HCEC 1CT (cell line): Measurements from ENCODE around the gene RAB36.

Source experiments
- DNase-seq: peaks from one replicate; pipeline ENCODE4 v3.0.0-alpha.2; 2017

Gene RAB36

DNA sequence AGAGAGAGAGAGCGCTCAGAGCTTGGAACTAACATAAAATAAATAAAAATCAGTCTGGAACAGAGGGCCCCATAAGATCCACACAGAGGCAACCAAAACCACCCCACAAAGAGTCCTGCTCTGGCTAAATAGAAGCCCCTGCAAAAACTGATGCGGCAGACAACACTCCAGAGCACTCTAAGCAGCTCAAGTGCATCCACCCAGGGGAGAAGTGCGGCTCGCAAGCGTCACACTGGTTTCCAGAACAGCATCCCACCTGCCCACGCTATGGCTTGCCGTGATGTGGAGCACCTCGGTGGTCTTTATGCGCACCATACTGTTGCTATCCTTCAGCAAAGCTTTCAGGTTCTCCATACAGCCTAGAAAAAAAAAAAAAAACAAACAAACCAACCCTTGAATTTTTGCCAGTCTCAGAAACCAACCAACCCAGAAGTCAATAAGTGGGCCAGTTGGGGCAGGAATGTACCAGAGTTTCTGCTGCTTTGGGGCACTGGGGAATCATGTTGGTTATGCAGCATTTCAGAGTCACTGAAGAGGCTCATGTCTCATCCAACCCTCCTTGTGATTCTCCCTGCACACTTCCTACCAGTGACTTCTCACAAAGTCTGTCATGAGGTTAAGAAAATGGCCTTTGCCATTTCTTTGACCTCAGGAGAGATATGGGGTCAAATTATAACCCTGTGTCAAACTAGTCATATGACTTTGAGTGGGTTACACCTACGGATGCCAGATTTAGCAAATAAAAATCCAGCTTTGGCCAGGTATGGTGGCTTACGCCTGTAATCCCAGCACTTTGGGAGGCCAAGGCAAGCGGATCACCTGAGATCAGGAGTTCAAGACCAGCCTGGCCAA lies 6.5 kb upstream of the RAB36 start:
- no peak for DNase-seq

DNA sequence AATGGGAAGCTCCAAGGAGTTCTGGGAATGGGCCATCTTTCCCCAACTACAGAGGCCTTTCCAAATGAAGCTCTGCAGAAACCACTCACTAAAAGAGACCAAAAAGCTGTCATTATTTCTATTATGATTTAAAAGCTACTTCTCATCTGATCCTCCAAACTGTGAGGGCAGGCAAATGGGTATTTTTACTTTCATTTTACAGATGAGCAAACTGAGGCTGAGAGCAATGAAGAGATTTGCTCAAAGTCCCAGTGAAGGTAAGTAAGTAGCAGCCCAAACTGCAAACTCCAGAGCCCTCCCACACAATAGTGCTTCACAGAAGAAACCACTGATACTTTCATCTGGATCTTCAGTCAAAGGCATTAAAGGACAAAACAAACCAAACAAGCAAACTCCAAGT lies 4.9 kb upstream of the RAB36 start:
- no peak for DNase-seq

DNA sequence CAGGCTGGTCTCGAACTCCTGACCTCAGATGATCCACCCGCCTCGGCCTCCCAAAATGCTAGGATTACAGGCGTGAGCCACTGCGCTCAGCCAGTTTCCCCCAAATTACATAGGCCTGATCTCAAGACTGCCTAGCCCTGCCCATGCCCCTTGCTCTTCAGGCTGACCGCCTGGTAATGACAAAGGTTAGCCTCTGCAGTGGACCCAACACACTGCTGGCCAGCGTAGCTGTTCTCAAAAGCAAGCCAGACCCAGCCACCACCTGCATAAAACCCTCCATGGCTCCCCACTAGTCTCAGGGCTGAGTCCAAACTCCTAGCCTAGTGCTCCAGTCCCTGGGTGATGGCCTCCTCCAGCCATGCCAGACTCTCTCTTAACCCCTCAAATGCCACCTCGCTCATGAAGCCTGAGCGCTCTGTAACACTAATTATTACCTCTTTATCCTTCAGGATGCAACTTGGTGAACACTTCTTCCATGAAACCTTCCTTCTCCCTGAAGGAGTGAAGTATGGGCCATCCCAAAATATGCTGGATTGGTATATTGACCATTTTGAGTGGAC lies 2.7 kb upstream of the RAB36 start:
- DNase-seq: no peak

DNA sequence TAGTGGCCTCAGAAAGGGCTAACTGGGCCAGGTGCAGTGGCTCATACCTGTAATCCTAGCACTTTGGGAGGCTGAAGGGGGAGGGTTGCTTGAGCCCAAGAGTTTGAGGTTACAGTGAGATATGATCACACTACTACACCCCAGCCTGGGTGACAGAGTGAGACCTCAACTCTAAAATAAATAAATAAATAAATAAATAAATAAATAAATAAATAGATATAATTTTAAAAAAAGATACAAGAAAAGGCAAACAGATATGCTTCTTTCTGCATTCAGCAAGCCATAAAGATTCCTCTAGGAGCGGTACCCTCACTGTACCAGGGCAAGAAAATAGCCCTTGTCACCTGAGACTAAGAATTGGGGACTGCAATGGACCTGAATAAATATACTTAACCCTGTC lies 2.2 kb upstream of the RAB36 start:
- DNase-seq: no peak

DNA sequence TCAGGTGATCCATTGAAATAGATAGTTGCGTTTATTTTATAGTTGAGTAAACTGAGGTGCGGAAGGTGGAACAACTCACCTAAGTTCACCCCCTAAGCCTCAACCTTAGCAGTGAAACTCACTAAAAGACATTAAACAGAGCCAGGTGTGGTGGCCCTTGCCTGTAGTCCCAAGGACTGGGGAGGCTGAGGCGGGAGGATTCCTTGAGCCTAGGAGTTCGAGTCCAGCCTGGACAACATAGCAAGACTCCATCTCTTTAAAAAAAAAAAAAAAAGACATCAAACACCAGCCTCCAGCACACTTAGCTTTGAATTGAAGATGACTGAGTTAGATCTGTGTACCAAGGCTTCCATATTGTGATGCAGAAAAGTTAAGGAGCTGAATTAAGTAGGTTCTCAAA lies 845 bp upstream of the RAB36 start:
- DNase-seq: no peak

DNA sequence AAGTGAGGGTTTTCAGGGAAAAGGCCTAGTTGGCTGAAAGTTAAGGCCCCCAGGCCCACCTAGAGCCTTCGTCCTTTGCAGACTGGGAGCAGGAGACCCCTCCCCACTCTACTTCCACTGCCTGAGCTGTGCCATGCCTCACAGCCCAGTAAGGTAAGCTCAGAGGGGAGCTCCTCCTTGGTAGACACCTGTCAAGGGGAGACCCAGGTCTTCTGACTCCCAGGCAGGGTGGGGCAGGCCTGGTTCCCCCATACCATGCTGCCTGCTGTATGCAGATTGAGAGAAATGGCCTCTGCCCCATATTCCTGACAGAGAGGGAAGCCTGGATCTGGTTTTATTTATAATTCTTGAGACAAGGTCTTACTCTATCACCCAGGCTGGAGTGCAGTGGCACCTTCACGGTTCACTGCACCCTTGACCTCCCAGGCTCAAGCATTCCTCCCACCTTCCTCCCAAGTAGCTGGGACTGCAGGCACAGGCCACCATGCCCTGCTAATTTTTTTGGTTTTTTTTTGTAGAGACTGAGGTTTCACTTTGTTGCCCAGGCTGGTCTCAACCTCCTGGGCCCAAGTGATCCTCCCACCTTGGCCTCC lies 697 bp downstream of the RAB36 start:
- no peak for DNase-seq

DNA sequence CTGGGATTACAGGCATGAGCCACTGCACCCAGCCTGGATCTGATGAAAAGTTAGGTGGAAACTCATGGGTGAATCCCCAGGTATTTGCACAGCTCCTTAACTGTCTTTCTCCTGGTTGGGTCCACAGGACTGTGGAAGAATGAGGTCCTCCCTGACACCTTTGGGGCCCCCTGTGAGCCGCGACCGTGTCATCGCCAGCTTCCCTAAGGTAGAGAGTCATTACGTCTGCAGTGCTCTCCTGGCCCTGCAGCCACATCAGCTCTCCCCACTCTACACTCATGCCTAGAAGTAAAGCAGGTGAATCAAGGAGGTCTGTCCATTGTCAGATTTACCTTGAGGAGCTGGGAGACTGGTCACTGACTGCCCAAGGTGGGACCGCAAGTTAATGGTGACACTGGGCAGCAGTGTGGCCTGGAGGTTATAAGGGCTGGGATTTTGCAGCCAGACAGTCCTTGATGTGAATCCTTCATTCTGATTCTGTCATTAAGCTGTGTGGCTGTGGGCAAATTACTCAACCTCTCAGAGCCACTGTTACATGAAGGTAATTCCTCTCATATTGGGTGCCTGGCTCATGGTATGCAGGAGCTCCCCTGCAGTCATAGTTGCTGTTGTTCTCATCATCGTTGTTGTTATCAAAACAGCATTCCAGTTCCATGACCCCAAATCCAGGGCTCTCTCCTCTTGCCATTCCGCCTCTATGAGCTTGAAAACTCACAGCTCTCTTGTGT lies 1.4 kb downstream of the RAB36 start:
- no peak for DNase-seq

DNA sequence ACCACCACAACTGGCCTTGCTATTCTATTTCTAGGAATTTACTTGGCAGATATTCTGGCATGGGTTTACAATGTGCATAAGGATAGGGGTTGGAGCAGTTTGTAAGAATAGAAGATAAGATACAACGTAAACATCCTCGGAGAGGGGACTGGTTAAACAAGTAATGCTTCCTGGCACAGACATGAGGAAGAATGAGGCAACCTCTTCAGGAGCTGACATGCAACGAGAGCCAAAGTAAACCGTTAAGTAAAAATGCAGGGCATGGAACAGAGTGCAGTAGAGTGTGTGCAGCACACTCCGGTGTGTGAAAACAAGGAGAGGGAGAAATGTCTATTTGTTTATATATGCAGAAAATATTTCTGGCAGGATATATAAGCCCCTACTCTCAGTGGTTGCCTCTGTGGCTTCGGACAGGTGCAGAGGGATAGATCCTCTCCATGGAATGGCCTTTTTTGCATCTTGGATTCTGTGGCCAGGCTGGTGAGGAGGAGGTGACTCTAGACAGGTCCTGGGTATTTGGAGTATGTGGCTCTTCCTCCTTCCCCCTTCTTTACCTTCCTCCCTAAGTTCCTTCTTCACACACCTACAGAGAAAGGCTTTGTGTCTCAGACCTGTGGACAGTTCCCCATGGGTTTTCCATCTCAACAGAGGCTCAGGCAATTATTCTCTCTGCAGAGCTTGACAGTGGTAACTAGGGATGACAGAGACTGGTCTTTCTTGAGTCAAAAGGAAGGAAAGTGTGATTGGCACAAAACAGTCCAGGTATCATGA lies 2.5 kb downstream of the RAB36 start:
- DNase-seq: no peak

DNA sequence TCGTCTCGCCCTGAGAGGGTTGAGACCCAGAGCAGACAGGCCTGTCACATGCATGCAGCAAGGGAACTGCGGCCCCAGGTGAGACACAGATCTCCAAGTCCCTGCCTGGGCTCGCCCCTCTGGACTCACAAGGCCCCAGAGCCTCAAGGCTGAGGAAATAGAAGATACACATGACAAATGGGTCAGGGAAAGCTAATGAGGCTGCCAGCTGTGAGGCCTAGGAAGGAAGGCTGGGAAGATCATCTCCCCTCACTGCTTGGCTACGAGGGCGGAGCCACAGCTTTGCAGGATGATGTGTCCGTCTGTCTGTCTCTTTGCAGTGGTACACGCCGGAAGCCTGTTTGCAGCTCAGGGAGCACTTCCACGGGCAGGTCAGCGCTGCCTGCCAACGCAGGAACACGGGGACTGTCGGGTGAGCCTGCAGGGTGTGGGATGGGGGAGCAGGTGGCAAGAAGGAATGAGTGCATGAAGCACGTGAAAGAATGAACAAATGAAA lies 4.5 kb downstream of the RAB36 start:
- DNase-seq: no peak

DNA sequence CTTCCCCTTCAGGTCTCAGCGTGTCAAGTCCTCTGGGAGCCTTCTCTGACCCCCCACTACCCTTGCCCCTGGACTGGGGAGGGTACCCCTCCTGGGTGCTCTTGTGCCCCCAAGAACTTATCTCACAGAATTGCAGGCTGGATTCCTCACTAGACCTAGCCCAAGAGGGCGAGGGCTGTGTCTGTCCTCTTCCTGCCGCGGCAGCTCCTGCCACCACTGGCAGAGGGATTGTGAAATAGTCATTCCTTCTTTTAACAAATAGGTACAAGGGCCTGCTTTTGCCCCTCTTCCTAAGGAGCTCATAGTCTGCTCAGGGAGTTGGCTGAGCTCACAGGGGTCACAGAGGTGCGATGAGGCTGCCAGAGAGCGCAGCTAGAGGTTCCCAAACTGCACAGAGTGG lies 5.5 kb downstream of the RAB36 start:
- DNase-seq: no peak

DNA sequence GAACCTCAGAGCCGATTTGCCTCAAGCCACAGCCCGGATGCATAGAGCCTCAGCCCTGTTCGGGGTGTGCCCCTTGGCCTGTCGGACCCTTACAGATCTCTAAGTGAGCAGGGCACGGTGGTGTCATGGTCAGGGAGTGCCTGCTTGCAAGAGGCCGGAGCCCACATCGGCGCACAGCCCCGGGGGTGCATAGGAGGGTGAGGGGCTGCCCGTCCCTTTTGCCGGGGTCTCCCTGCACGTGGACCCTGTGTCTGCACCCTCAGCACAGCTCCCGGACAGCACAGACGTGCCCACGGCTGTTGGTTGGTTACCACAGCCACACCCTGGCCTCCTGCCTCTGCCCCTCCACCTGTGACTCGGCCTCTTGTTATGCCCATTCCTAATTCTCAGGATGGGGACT lies 6.5 kb downstream of the RAB36 start:
- DNase-seq: no peak

DNA sequence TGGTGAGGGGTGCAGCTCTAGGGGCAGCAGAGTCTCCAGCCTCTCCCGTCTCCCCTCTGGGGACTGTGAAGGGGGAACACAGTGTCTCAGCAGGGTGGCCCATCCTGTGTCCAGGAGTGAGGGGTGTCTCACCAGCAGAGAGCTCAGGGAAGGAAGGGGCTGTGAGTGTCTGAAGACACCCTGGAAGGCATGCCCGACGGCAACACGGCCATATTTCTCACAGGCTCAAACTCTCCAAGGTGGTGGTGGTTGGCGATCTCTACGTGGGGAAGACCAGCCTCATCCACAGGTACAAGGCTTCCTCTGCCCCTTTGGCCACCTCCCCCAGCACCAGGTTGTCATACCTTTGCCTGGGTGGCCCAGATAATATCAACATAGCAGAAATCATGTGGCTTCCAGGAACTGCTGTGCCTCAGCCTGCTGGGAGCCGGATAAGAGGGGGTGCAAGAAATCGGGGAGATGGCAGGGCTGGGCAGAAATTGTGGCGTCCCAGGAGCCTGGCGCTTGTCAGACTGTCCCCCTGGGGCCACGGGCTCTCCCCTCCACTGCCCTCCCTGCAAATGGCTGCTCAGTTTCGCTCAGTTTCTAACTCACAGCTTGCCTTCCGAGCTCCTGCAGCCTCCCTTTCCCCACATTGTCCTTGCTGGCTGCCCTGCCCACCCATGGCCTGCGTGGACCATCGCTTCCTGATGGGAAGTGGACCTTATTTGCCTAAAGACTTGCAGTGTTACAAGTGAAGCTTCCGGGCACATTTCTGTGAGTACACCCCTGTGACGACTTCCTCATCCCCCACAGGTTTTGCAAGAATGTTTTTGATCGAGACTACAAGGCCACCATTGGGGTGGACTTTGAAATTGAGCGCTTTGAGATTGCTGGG lies 7.2 kb downstream of the RAB36 start:
- no peak for DNase-seq

DNA sequence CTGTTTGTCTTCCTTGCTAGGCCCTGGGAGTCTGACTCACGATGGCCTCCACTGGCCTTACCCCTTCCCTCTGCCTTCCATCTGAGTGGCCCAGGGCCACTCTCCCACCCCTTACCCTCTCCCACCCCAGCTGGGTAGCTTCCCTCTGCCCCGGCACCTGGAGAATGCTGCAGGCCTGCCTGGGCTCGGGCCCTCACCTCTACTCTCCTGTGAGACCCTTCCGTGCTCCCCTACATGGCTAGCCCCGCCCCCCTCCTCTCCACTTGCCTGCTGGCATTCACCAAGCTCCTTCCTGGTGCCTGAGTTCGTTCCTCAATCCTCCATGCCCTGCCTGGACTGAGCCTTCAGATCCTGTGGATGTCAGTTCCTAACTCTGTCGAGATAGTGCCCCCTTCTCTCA lies 8.7 kb downstream of the RAB36 start:
- DNase-seq: no peak

DNA sequence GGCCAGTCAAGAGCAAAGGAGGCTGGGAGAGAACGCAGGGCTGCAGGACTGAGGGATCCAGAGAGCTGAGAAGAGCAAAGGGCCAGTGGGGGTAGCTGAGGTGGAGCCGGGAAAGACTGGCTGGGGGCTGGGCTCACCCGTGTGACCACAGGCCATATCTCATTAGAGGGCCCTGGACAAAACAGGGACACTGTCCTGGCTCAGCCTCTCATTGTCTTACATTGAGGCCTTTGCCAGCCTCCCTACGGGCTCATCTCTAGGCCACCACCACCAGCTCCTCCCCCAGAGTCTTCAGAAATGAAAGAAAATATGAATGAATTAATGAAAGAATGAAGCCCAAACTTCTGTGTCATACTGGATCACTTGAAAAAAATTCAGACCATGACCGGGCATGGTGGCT lies 9.2 kb downstream of the RAB36 start:
- DNase-seq: no peak

DNA sequence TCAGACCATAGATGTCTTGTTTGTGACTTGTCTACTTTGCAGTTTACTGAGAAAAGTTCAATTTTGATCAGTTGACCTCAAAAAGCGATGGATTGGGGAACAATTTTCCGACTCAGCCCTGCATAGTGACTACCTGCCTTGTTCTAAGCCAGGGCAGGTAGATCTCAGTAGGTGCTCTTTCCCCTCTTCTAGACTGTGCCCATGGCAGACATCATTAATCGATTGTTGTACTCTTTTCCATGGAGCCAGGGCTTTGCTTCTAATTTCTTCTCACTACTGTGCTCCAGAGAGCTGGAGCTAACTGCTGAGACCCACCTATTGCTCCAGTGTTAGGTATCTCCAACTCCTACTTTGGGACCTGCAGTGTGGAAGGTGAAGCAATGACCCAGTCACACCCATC lies 9.9 kb downstream of the RAB36 start:
- no peak for DNase-seq

DNA sequence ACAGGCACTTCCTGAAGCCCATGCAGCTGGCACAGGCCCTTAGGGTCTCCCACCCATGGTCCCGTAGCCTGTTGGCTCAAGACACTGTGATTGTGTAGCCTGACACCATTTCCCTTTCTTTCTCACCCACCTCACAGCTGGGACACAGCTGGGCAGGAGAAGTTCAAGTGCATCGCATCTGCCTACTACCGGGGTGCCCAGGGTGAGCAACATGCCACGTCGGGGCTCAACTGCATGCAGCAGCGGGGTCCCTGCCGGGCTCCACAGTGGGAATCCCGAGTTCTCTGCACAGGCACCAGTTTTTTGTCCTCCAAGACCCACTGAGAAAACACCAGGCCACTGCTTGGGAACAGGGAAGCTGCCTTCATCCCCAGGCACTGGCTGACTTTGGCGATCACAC lies 10.6 kb downstream of the RAB36 start:
- DNase-seq: no peak

DNA sequence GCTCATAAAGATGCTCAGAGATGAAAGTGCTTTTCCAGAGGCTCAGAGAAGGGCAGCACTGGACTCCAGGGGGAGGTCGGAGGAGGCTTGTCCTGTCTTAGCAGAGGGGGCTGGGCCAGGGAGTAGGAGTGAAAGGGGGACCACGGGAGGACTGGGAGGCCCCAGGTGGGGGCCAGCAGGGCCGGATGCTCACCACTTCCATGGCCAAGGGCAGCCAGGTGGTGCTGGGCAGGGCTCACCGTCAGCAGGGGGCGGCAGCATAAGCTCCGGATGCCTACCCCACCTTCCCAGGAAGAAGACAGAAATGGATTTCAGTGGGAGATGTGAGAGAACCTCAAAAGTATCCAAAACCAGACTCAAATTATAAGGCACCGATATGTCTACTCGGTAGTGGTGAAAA lies 11.0 kb downstream of the RAB36 start:
- no peak for DNase-seq

DNA sequence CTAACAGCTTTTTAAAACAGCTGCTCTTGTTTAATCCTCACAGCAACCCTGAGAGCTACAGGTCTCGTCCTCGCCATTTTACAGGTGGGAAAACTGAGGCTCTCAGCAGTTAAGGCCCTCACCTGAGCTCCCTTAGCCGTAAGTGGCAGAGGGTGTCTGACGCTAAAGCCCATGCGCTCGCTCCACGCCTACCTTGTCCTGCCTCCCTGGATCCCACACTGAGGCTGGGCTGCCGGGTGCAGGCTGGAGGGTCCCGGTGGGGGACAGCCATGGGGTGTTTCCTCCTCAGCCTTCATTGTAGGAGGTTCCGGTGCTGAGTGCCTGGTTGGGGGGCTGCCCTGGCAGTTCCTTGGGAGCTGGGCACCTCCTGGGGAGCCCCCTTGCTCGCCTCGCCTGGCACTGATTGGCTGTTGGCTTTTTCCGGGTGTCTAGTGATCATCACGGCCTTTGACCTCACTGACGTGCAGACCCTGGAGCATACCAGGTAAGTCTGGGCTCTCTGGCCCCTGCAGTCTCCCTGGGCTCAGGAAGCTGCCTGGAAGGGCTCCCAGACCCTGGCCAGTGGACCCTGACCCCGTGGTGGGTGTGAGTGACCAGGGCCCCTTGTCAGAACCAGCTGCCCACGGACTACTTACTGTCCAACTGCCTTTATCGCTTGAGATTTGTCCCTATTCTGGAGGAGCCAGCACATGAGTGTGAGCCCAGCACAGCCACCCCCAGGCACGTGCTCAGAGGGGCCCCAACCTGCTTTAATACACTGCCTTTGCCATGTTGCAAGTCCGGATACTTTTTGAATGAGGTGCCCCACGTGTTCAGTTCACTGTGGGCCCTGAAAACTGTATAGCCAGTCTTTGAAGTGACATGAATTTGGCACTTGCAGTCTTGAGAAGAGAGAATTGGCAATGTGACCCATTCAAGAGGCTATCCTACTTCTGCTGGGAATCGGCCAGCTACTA lies 12.6 kb downstream of the RAB36 start:
- DNase-seq: no peak

DNA sequence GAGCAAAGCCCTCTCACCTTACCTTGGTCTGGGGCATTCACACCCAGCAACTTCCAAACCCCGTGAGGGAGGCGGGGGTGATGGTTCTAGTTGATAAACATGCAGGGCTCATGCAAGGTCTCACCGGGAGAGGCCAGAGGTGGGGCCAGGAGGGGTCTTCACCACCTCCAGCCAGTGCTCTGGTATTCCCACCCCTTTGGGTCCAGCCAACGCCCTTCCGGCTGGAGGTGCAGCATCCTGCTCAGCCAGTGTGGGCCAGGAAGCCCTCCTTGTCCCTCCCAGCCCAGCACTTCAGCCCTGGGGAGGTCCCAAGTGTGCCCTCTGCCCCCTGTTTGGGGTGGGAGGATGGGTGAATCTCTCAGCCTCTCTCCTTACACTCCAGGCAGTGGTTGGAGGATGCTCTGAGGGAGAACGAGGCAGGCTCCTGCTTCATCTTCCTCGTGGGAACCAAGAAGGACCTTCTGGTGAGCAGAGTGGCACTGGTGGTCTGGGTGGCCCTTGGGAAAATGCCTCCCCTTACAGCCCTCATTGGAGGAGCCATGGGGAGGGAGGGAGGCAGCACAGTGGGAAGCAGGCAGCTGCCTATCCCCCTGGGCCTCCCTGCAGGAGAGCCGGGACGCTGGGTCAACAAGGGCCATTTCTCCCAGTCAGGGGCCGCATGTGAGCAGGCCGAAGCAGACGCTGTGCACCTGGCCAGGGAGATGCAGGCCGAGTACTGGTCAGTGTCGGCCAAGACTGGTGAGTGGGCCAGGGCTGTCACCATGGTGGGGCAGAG lies 13.4 kb downstream of the RAB36 start:
- no peak for DNase-seq

DNA sequence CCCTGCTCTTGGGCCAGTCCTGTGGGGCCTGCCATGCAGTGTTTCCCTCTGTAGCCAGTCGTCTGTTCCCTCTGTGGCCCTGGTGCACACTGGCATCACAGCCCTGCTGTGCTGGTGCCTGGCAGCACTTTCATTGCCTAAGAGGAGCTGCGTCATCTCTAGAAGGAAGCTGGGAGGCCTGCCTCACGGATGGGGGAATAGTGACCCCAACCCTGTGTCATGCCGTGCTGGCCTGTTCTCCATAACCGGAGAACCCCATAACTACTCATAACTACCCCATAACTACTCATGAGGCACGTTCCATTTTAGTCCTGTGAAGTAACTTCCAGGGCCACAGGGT lies 14.0 kb downstream of the RAB36 start:
- DNase-seq: no peak
